Left colon (tissue), 2 donors: Measurements from ENCODE around the gene CALM1. TPM values are rescaled to one million over a fixed set of nuclear protein-coding genes. Genes with fewer than 3 reads are reported as not detected.

Source experiments
- ATAC-seq: fragments of 200-7000 bp; cut with Tn5 transposase; one replicate; pipeline ENCODE4 v1.9.1; 2020; ENCODE audit warnings: mild to moderate bottlenecking, moderate library complexity
- DNase-seq, 2 donors: peaks; one replicate each; pipeline ENCODE4 v3.0.0-alpha.2; 2020
- intact Hi-C, 2 donors: fragments of 100-400 bp; cut with DNase I in 1 of 2; cut with micrococcal nuclease in 1 of 2; formaldehyde crosslinking; loops; one replicate each; pipeline versions ENCODE4 v1.11.2 to v1.14.0; 2022; cut with DNase I, micrococcal nuclease
- long read RNA-seq: library from polyadenylated mRNA; unstranded; transcript quantifications from one replicate; pipeline ENCODE4 v2.0.0, GENCODE V29; 2021
- total RNA-seq, 2 donors: library from RNA; stranded (reverse); fragmentation: NEBNext Ultra II Directional; extraction: Animal tissue kit (Norgen Biotek cat#: 25700); gene quantifications; one replicate each; pipeline ENCODE4 v1.2.1, GENCODE V29; 2021
- donor health status: DM: no; HTN: no; CAD: no.
- donor health status: DM: yes; HTN: yes; CAD: no.

The CALM1 gene
- 100 to 1,000 TPM; 756 to 776 TPM for total RNA-seq
- long read RNA-seq, full-length matches to known transcripts: 2,491 of 2,642 reads
- long read RNA-seq, partial matches to known transcripts: 119 of 2,642 reads
- long read RNA-seq, other reads (novel, unspliced or antisense): 32 of 2,642 reads

GRCh38 chr14:90396341-90397339, at the start of gene CALM1:
Gene CALM1 (plus strand): TSS chr14:90397029. CDS start chr14:90397231, 202 bp downstream.
- DNase-seq (peak; percentile 92 to 96), ATAC-seq (peak; percentile 76)
- intact Hi-C loops: no loop called here

GRCh38 chr14:90348270-90348669, 48.6 kb upstream of the CALM1 start:
- intact Hi-C loops: no loop called here
- ATAC-seq (no peak), DNase-seq (no peak)

GRCh38 chr14:90349739-90350138, 47.1 kb upstream of the CALM1 start:
- DNase-seq (no peak), ATAC-seq (no peak)
- intact Hi-C loops: no loop called here

GRCh38 chr14:90354551-90355298, 42.1 kb upstream of the CALM1 start:
- ATAC-seq (no peak), DNase-seq (no peak)
- intact Hi-C loops: no loop called here

GRCh38 chr14:90355540-90356518, 41.0 kb upstream of the CALM1 start:
- peak; percentile 58 for ATAC-seq
- intact Hi-C loops: no loop called here
- no peak for DNase-seq

- DNase-seq (no peak), ATAC-seq (no peak)
- intact Hi-C loops: no loop called here
These were observed 39.9 kb upstream of the CALM1 start for GRCh38 chr14:90356925-90357324.

- ATAC-seq: no peak
- DNase-seq: no peak
- intact Hi-C loops: no loop called here
These were observed 38.5 kb upstream of the CALM1 start for GRCh38 chr14:90358359-90358758.

GRCh38 chr14:90361865-90362557, 34.8 kb upstream of the CALM1 start:
- intact Hi-C loops: no loop called here
- ATAC-seq (peak; percentile 57), DNase-seq (no peak)

GRCh38 chr14:90362558-90362896, 34.3 kb upstream of the CALM1 start:
- peak; percentile 52 for ATAC-seq
- no peak for DNase-seq
- intact Hi-C loops: no loop called here

- ATAC-seq: peak; percentile 97
- intact Hi-C loops: no loop called here
- DNase-seq: peak in 1 of 2 donors; percentile 37
These were observed 27.7 kb upstream of the CALM1 start for GRCh38 chr14:90368946-90369721.

GRCh38 chr14:90373887-90374286, 22.9 kb upstream of the CALM1 start:
- DNase-seq (peak in 1 of 2 donors; percentile 49), ATAC-seq (no peak)
- intact Hi-C loops: no loop called here

- no peak for ATAC-seq
- DNase-seq: no peak
- intact Hi-C loops: no loop called here
These were observed 22.0 kb upstream of the CALM1 start for GRCh38 chr14:90374813-90375212.

GRCh38 chr14:90375934-90376333, 20.9 kb upstream of the CALM1 start:
- DNase-seq: no peak
- intact Hi-C loops: no loop called here
- no peak for ATAC-seq

- intact Hi-C loops: no loop called here
- no peak for ATAC-seq
- DNase-seq: no peak
These were observed 18.6 kb upstream of the CALM1 start for GRCh38 chr14:90378249-90378648.

GRCh38 chr14:90379106-90379505, 17.7 kb upstream of the CALM1 start:
- no peak for ATAC-seq
- intact Hi-C loops: no loop called here
- DNase-seq: no peak

GRCh38 chr14:90381011-90381786, 15.6 kb upstream of the CALM1 start:
- DNase-seq: peak; percentile 55 to 68

More at GRCh38 chr14:90381011-90381786, 15.6 kb upstream of the CALM1 start:
- ATAC-seq: peak; percentile 39
- intact Hi-C loops: no loop called here
